ENCODE measurements around the gene SEMA5B.

DNA sequence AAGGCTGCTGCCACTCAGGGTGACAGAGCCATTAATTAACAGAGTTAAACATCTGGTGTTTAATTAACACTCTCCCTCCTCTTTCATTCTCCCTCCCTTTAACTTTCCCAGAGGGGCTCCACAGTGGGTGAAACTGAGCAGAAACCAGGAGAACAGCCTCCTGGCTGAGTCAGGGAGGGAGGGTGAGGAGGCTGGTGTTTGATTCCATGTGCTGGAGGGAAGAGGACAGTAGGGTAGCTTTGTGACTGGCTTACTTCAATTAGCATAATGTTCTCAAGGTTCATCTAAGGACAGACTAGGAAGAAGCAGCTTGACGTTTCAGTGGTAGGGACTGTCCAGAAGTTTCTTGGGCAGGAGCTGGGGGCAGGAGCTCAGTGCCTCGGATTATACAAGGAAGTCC is 62.8 kb downstream of the SEMA5B start:
- TF ChIP-seq EP300 (conservative IDR thresholded peaks at IDR 0.05; ENCODE audit: poor library complexity, severe bottlenecking) (no peak), RAD21 (conservative IDR thresholded peaks at IDR 0.05) (no peak), EZH2 (IDR thresholded peaks at IDR 0.05; ENCODE audit: borderline replicate concordance, insufficient read depth, low read length, poor library complexity, severe bottlenecking) (no peak), TAF1 (IDR thresholded peaks at IDR 0.05; ENCODE audit: low read depth) (no peak), MXI1 (conservative IDR thresholded peaks at IDR 0.05; ENCODE audit: poor library complexity, severe bottlenecking) (no peak), POLR2AphosphoS5 (IDR thresholded peaks at IDR 0.05) (no peak)
- TF ChIP-seq, protein P1, sequence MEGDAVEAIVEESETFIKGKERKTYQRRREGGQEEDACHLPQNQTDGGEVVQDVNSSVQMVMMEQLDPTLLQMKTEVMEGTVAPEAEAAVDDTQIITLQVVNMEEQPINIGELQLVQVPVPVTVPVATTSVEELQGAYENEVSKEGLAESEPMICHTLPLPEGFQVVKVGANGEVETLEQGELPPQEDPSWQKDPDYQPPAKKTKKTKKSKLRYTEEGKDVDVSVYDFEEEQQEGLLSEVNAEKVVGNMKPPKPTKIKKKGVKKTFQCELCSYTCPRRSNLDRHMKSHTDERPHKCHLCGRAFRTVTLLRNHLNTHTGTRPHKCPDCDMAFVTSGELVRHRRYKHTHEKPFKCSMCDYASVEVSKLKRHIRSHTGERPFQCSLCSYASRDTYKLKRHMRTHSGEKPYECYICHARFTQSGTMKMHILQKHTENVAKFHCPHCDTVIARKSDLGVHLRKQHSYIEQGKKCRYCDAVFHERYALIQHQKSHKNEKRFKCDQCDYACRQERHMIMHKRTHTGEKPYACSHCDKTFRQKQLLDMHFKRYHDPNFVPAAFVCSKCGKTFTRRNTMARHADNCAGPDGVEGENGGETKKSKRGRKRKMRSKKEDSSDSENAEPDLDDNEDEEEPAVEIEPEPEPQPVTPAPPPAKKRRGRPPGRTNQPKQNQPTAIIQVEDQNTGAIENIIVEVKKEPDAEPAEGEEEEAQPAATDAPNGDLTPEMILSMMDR (IDR thresholded peaks at IDR 0.05; ENCODE audit: poor library complexity, severe bottlenecking) = no peak
- TF ChIP-seq, protein P2, sequence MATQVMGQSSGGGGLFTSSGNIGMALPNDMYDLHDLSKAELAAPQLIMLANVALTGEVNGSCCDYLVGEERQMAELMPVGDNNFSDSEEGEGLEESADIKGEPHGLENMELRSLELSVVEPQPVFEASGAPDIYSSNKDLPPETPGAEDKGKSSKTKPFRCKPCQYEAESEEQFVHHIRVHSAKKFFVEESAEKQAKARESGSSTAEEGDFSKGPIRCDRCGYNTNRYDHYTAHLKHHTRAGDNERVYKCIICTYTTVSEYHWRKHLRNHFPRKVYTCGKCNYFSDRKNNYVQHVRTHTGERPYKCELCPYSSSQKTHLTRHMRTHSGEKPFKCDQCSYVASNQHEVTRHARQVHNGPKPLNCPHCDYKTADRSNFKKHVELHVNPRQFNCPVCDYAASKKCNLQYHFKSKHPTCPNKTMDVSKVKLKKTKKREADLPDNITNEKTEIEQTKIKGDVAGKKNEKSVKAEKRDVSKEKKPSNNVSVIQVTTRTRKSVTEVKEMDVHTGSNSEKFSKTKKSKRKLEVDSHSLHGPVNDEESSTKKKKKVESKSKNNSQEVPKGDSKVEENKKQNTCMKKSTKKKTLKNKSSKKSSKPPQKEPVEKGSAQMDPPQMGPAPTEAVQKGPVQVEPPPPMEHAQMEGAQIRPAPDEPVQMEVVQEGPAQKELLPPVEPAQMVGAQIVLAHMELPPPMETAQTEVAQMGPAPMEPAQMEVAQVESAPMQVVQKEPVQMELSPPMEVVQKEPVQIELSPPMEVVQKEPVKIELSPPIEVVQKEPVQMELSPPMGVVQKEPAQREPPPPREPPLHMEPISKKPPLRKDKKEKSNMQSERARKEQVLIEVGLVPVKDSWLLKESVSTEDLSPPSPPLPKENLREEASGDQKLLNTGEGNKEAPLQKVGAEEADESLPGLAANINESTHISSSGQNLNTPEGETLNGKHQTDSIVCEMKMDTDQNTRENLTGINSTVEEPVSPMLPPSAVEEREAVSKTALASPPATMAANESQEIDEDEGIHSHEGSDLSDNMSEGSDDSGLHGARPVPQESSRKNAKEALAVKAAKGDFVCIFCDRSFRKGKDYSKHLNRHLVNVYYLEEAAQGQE (IDR thresholded peaks at IDR 0.05; ENCODE audit: borderline replicate concordance) = no peak
